ENCODE measurements around the gene SH3BP1.
A peak's percentile ranks its signal among the peaks of the same experiment; 100 is the strongest.

SH3BP1 gene

GRCh38 chr22:37659066-37659896 lies 19.8 kb downstream of the SH3BP1 start:
- DNase-seq = no peak

GRCh38 chr22:37659897-37660708 lies 20.6 kb downstream of the SH3BP1 start:
- no peak for DNase-seq

- no peak for DNase-seq
These were observed 21.2 kb downstream of the SH3BP1 start for GRCh38 chr22:37660709-37661045.

DNA sequence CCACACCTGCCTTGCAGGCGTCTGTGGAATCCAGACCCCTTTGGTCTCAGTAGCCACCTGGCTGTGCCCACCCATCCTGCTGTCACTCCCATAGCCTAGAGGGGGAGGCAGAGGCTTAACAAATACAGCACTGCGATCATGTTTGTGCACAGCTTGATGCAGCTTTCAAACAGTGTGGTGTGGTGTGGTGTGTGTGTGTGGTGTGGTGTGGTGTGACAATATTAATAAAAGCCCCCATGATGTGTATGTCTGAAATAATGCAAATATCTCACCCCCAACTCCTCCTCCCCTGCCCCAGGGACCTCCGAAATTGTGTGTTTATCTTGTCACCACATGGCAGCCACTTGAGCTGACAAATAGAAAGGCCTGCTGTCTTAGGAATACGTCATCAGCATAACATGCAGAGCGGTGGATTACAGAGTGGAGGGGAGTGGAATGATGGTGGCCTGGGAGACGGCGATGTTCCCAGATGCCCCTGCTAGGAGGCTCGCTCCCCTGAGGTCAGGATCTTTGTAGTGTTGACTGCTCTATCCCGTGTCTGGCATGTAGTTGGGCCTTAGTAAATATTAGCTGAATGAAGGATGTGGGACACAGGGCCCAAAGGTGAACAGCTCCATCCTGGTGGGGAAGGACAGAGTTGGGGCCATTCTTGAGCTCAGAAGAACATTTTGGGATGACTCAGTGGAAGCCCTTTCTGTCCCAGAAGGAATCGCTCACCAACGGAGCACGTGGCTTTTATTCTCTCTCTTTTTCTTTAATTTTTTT lies 21.9 kb downstream of the SH3BP1 start:
- peak; percentile 15 for DNase-seq

DNA sequence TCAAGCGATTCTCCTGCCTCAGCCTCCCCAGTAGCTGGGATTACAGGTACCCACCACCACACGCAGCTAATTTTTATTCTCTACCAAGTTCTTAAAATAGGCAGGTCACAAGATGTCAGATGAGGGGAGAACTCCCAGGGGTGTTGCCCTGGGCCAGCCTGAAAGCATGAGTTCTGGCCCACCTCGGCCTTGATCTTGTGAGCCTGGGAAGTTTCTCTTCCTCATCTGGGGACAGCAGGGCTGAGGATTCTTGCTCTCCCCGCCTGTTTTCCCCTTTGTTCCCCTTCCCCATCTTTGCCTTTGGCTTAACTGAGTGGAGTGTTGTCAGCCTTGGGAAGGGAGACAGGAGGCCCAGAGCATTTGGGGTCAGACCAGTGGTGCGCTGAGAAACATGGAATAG lies 22.6 kb downstream of the SH3BP1 start:
- no peak for DNase-seq

GRCh38 chr22:37663521-37664140 lies 24.2 kb downstream of the SH3BP1 start:
- DNase-seq = no peak

GRCh38 chr22:37664249-37665101 lies 25.0 kb downstream of the SH3BP1 start:
- no peak for DNase-seq

- no peak for DNase-seq
These were observed 26.0 kb downstream of the SH3BP1 start for GRCh38 chr22:37665487-37665886.

GRCh38 chr22:37669586-37669985 lies 30.1 kb downstream of the SH3BP1 start:
- no peak for DNase-seq

GRCh38 chr22:37672206-37672919 lies 32.9 kb downstream of the SH3BP1 start:
- DNase-seq = no peak

DNA sequence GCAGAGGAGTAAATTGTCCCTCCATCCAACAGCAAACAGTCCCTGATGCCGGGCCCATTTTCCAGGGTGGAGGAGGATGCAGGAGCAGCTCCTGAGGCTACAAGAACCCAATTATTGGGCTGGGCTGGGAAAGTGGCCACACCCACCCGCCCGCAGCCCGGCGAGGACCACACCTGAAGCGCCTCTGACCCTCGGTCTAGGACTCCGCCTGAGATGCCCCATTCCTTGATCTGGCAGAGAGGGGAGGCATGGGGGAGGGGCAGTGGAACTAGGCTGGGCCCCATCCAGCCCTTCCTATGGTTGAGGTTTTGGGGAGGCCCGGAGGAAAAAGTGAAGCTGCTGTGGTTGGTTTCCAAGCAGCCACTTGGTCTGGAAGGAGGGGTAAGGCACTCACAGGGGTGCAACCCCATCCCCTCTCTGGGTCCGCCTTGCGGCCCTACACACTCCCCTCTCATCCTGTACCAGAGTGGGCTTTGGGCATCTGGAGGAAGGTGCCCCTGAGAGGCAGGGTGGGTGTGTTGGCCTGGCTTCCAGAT lies 33.5 kb downstream of the SH3BP1 start:
- no peak for DNase-seq

DNA sequence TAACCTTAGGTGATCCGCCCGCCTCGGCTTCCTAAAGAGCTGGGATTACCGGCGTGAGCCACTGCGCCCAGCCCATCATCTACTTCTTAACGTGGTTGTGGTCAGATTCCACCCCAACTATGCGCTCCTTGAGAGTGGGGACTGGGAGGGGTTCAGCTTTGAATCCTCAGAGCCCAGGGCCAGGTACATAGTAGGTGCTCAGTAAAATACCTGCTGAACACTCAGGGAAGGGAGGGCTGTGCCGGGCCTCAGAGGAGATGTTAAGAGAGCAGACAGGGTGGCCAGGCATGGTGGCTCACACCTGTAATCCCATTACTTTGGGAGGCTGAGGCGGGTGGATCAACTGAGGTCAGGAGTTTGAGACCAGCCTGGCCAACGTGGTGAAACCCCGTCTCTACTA lies 34.8 kb downstream of the SH3BP1 start:
- DNase-seq = no peak

GRCh38 chr22:37674951-37675929 lies 35.8 kb downstream of the SH3BP1 start, which contains the start of gene LGALS1:
TSS of gene LGALS1 (plus strand) at chr22:37675636. CDS start at chr22:37675703, 67 bp downstream.
- no peak for DNase-seq

DNA sequence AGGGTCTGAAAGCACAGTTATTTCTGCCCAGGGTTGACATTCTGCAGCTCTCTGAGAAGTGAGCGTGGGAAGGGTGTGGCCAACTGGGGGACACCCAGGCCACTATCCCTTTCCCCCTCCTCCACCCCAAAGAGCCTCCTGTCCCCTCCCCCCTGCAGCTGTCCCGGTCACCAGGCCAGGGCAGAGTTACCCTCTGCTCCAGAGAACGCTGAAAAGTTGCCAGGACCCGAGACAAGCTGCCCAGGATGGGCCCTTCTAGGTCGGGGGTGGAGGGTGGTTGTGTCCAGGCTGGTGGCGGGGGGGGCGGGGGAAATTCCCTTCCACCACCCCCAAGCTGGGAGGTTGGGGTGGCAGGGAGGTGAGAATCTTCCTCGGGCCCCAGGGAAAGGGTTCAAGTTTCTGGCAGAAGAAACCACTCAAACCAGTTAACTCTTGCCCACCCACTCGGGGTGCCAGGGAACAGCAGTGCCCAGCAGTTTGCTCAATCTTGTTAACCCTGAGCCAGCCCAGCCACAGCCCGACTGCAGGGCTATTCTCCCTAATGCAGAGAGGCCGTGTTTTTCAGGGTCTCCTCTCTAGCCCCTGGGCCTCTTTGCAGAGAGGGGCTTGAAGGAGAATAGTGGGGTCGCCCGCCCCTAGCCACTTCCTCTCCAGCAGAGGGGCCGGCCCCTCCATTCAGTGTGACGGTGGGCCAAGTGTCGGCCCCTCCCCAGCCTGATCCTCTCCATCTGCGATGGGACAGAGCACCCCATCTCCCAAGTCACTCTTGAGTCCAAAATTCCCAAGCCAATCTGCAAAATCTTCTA lies 36.7 kb downstream of the SH3BP1 start:
- no peak for DNase-seq

DNA sequence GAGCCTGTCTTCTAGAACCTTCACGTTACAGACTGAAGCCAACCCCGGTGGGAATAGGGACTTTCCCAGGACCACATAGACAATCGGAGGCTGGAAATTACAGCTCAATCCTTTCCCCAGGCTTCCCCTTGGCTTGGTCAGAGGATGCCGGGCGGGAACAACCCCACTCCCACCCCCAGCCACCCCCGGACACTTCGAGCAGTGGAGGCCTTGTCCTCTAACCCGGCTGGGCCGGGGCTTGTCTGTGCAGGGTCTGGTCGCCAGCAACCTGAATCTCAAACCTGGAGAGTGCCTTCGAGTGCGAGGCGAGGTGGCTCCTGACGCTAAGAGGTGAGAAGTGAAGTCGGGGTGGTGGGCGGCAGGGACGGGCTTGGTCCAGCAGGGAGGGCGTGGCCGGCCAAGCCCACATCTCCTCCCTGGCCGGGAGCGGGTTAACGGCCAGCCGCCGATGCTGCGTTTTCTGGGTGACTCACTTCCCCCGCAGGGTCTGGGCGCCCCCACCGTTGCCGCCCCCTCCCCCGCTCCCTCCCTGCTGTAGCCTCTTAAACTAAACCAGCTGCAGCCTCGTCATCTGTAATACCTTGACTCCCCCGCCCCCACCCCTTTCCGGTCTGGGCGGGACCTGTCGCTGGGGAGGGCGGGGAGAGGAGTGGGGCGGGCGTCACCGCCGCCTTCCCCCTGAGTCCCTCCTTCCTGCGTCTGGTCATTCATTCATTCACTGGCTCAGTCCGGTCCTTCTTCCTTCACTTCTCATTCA lies 37.4 kb downstream of the SH3BP1 start:
- DNase-seq = peak; percentile 52

- no peak for DNase-seq
These were observed 38.1 kb downstream of the SH3BP1 start for GRCh38 chr22:37677493-37677974.

DNA sequence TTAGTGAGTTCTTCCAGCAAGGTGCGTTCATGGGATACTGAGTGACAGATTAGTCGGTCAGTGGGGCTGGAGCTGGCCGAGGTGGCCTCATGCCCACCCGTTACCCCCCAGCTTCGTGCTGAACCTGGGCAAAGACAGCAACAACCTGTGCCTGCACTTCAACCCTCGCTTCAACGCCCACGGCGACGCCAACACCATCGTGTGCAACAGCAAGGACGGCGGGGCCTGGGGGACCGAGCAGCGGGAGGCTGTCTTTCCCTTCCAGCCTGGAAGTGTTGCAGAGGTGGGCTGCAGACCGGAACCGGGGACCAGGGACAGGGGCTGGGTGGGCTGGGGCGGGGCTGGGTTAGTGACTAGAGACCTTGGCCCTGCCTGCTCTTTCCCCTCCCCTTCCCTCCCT lies 38.9 kb downstream of the SH3BP1 start:
- DNase-seq = no peak

GRCh38 chr22:37679670-37680069 lies 40.2 kb downstream of the SH3BP1 start:
- DNase-seq = no peak
